Tibial nerve (tissue), 4 donors: Measurements from ENCODE around the gene ATF2. TPM values are rescaled to one million over a fixed set of nuclear protein-coding genes. Genes with fewer than 3 reads are reported as not detected.

ENCODE experiments used
- DNase-seq, 2 donors: peaks; one replicate each; pipeline ENCODE4 v3.0.0-alpha.2; 2019; ENCODE audit warnings: low spot score in 2 of 2
- H3K27ac ChIP-seq, 4 donors: fragments of 200-600 bp; sonication (generic) in 3 of 4; one replicate each; pipeline ENCODE4 v1.5.1; 2017 to 2019; ENCODE audit warnings: mild to moderate bottlenecking in 1 of 4
- H3K27me3 ChIP-seq, 2 donors: fragments of 200-600 bp; sonication (generic) in 1 of 2; one replicate each; pipeline versions ENCODE4 v1.5.1 to v1.6.0; 2017 to 2019
- H3K36me3 ChIP-seq, 3 donors: fragments of 200-600 bp; sonication (generic); one replicate each; pipeline ENCODE4 v1.5.1; 2018 to 2019
- H3K4me1 ChIP-seq, 4 donors: fragments of 200-600 bp; sonication (generic) in 3 of 4; one replicate each; pipeline ENCODE4 v1.5.1; 2017 to 2019
- H3K4me3 ChIP-seq, 4 donors: fragments of 200-600 bp; sonication (generic) in 3 of 4; one replicate each; pipeline ENCODE4 v1.5.1; 2017 to 2019; ENCODE audit warnings: mild to moderate bottlenecking in 1 of 4, moderate library complexity in 1 of 4
- H3K9me3 ChIP-seq, 4 donors: fragments of 200-600 bp; sonication (generic) in 3 of 4; one replicate each; pipeline ENCODE4 v1.5.1; 2017 to 2019
- EP300 ChIP-seq, 2 donors: sonication (generic); formaldehyde crosslinking; IDR thresholded peaks; one replicate each; pipeline ENCODE4 v1.6.1; 2017; ENCODE audit warnings: antibody characterized with exemption in 2 of 2, mild to moderate bottlenecking in 1 of 2
- POLR2A ChIP-seq, 2 donors: fragments of 450-650 bp; IDR thresholded peaks; one replicate each; pipeline ENCODE4 v1.6.1; 2017; ENCODE audit warnings: antibody characterized with exemption in 2 of 2, mild to moderate bottlenecking in 2 of 2, moderate library complexity in 2 of 2
- WGBS, 2 donors: methylation state at CpG; one replicate each; pipeline ENCODE4 v1.1.5; 2018; 5-methylcytosine and 5-hydroxymethylcytosine counted together
- total RNA-seq, 4 donors: library from RNA; depleted of rRNA; stranded (reverse); fragments of >200 nt; gene quantifications; one replicate each; pipeline ENCODE4 v1.1.0, GENCODE V29; 2016
- TF ChIP-seq, protein P1 (sequence below), 5 experiments: fragments of 200-600 bp in 3 of 5; fragments of 450-650 bp in 2 of 5; sonication (generic) in 3 of 5; IDR thresholded peaks; one replicate each; pipeline ENCODE4 v1.5.1; 2016 to 2019; ENCODE audit warnings: antibody characterized with exemption in 5 of 5, mild to moderate bottlenecking in 3 of 5, moderate library complexity in 2 of 5

Gene ATF2
- total RNA-seq, 4 donors from 2014 or later = 44.8 to 69.9 (median 53.2) TPM

GRCh38 chr2:175035806-175036205 is 132.2 kb downstream of the ATF2 start:
- Histone ChIP-seq H3K27ac (no peak overlapping the region), H3K4me3 (no peak overlapping the region), H3K9me3 (no peaks in the 10 kb centered on the region), H3K27me3 (no peaks in the 10 kb centered on the region), H3K4me1 (peaks cover 0 to 6% (median 0%) of the 10 kb centered on the region in 4 donors), H3K36me3 (no peaks in the 10 kb centered on the region)
- WGBS, 2 donors = 47 to 58% methylated on average over 3 of the region's 3 CpGs
- TF ChIP-seq, protein P1, sequence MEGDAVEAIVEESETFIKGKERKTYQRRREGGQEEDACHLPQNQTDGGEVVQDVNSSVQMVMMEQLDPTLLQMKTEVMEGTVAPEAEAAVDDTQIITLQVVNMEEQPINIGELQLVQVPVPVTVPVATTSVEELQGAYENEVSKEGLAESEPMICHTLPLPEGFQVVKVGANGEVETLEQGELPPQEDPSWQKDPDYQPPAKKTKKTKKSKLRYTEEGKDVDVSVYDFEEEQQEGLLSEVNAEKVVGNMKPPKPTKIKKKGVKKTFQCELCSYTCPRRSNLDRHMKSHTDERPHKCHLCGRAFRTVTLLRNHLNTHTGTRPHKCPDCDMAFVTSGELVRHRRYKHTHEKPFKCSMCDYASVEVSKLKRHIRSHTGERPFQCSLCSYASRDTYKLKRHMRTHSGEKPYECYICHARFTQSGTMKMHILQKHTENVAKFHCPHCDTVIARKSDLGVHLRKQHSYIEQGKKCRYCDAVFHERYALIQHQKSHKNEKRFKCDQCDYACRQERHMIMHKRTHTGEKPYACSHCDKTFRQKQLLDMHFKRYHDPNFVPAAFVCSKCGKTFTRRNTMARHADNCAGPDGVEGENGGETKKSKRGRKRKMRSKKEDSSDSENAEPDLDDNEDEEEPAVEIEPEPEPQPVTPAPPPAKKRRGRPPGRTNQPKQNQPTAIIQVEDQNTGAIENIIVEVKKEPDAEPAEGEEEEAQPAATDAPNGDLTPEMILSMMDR (IDR thresholded peaks at IDR 0.05) = no peak
- TF ChIP-seq EP300 (IDR thresholded peaks at IDR 0.05) = no peak
- TF ChIP-seq POLR2A (IDR thresholded peaks at IDR 0.05) = no peak
- DNase-seq = no peak

DNA sequence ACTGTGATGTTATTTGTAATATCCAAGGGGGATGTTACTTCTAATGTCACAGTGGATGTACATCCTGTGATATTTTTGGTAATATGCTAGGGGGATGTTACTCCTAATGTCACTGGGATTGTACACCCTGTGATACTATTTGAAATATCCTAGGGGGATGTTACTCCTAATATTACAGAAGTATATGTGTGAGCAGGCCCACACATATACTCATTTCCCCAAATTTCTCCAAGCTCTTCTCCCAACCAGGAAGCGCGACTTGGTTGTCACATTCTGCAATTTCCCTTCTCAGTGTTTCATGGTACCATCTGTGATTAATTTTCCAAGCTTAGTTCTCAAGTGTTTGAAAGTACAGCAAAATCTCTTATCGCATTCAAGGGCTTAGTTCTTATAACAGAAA is 133.3 kb downstream of the ATF2 start:
- no peak overlapping the region for H3K4me3 ChIP-seq
- H3K36me3 ChIP-seq = no peaks in the 10 kb centered on the region
- no peak for DNase-seq
- TF ChIP-seq POLR2A (IDR thresholded peaks at IDR 0.05) (no peak), EP300 (IDR thresholded peaks at IDR 0.05) (no peak)
- TF ChIP-seq, protein P1 (IDR thresholded peaks at IDR 0.05) = no peak
- peaks cover 0 to 6% (median 0%) of the 10 kb centered on the region in 4 donors for H3K4me1 ChIP-seq
- H3K27me3 ChIP-seq = no peaks in the 10 kb centered on the region
- no peak overlapping the region for H3K27ac ChIP-seq
- WGBS, 2 donors = 92 to 93% methylated on average over 3 of the region's 3 CpGs
- no peaks in the 10 kb centered on the region for H3K9me3 ChIP-seq

DNA sequence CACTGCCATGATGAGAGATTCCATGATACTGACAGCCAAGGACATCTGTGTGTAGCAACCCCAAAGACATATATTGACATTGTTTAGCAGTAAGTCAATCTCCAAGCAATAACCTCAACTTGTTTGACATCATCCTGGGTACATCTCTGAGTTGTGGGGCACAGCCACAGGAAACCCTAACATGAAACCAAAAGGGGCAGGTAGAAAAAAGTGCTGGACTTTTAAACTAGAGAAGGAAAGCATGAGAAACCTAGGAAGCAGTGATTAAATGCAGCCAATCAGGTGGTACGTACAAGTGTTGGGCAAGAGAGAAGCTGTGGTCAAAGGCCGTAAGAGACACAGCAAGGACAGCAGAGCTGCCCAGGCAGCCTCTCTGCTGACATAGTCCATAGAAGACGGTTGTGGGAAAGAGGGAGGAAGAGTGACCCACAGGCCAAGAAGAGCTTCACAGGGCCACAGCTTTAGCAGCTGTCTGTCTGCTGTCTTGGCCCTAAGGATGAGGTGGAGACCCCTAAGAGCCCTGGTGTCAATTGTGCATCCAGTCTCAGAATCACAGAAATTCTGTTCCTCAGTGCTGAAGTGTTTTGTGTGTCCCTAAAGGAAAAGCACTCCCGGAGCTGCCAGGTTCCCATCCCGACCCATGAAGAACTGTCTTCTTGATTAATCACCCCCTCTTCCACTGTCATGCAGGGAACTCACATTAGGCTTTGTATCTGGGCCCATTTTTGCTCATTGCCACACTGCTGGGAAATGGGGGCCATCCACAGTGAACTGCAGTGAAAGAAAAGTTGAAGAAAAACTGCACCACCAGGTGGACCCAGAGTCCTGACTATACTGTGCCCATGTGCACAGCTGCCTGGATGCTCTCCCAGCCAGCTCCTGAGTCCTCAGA is 137.4 kb downstream of the ATF2 start:
- Histone ChIP-seq H3K36me3 (no peaks in the 10 kb centered on the region), H3K27me3 (no peaks in the 10 kb centered on the region), H3K4me3 (no peak overlapping the region), H3K27ac (no peak overlapping the region), H3K9me3 (no peaks in the 10 kb centered on the region), H3K4me1 (no peaks in the 10 kb centered on the region)
- WGBS, 2 donors = 78 to 85% methylated on average over 5 of the region's 5 CpGs
- DNase-seq = peak in 1 of 2 donors; percentile 17
- TF ChIP-seq, protein P1 (IDR thresholded peaks at IDR 0.05) = peak in 3 of 5 experiments; percentile 13 to 32 (median 25)
- no peak for TF ChIP-seq EP300 (IDR thresholded peaks at IDR 0.05)
- TF ChIP-seq POLR2A (IDR thresholded peaks at IDR 0.05) = no peak

- H3K4me3 ChIP-seq = no peak overlapping the region
- no peaks in the 10 kb centered on the region for H3K4me1 ChIP-seq
- TF ChIP-seq, protein P1 (IDR thresholded peaks at IDR 0.05) = no peak
- no peak for TF ChIP-seq POLR2A (IDR thresholded peaks at IDR 0.05)
- no peak for TF ChIP-seq EP300 (IDR thresholded peaks at IDR 0.05)
- peak overlapping the region in 3 of 4 donors; percentile 20 to 72 (median 60) for H3K27ac ChIP-seq
- no peaks in the 10 kb centered on the region for H3K36me3 ChIP-seq
- no peaks in the 10 kb centered on the region for H3K9me3 ChIP-seq
- WGBS, 2 donors = 77 to 81% methylated on average over 3 of the region's 3 CpGs
- no peak for DNase-seq
- no peaks in the 10 kb centered on the region for H3K27me3 ChIP-seq
Observed at GRCh38 chr2:175027755-175028154, 140.2 kb downstream of the ATF2 start.

DNA sequence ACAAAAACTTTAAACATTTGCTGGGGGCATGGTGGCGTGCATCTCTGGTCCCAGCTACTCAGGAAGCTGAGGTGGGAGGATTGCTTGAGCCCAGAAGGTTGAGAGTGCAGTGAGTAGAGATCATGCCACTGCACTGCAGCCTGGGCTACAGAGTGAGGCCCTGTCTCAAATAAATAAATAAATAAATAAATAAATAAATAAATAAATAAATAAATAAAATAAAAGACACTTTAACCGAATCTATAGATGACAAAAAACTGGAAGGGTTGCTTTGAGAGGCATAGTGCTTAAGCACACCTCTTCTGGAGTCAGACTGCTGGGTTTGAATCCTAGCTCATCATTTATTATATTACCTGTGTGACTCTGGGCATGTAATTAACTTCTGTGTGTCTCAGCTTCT is 141.6 kb downstream of the ATF2 start:
- Histone ChIP-seq H3K27ac (no peak overlapping the region), H3K9me3 (no peaks in the 10 kb centered on the region), H3K4me3 (no peak overlapping the region), H3K36me3 (no peaks in the 10 kb centered on the region), H3K4me1 (no peaks in the 10 kb centered on the region), H3K27me3 (no peaks in the 10 kb centered on the region)
- no peak for DNase-seq
- no peak for TF ChIP-seq POLR2A (IDR thresholded peaks at IDR 0.05)
- TF ChIP-seq, protein P1 (IDR thresholded peaks at IDR 0.05) = no peak
- no peak for TF ChIP-seq EP300 (IDR thresholded peaks at IDR 0.05)
- WGBS, 2 donors = 94 to 97% methylated on average over 2 of the region's 2 CpGs
